T-helper 1 cell treated with Interleukin-12 subunit alpha and Interleukin-12 subunit beta and Interleukin-4 antibody, amounts not matched to agents 30 μg/mL and 1 μg/mL, for 36 hours (primary cell): ENCODE data around the gene AGBL5.
A peak's percentile ranks its signal among the peaks of the same experiment; 100 is the strongest.
"Not testable (repeated sequence)": the region's sequence is repeated elsewhere in the genome, so short reads cannot be mapped to it uniquely, and the experiment has no call there.

Experiments used
- H3K27ac Mint-ChIP-seq: one replicate; pipeline ENCODE4 v1.8.0; 2021; ENCODE audit warnings: mild to moderate bottlenecking, mixed read lengths
- H3K27me3 Mint-ChIP-seq: one replicate; pipeline ENCODE4 v1.8.0; 2021; ENCODE audit warnings: low read depth, mixed read lengths
- H3K36me3 Mint-ChIP-seq: one replicate; pipeline ENCODE4 v1.8.0; 2021; ENCODE audit warnings: low read depth, mixed read lengths
- H3K4me1 Mint-ChIP-seq: one replicate; pipeline ENCODE4 v1.8.0; 2021; ENCODE audit warnings: low read depth, mixed read lengths
- H3K4me3 Mint-ChIP-seq: one replicate; pipeline ENCODE4 v1.8.0; 2021; ENCODE audit warnings: mild to moderate bottlenecking, moderate library complexity, mixed read lengths
- H3K9me3 Mint-ChIP-seq: one replicate; pipeline ENCODE4 v1.8.0; 2021; ENCODE audit warnings: mixed read lengths

Gene AGBL5

DNA sequence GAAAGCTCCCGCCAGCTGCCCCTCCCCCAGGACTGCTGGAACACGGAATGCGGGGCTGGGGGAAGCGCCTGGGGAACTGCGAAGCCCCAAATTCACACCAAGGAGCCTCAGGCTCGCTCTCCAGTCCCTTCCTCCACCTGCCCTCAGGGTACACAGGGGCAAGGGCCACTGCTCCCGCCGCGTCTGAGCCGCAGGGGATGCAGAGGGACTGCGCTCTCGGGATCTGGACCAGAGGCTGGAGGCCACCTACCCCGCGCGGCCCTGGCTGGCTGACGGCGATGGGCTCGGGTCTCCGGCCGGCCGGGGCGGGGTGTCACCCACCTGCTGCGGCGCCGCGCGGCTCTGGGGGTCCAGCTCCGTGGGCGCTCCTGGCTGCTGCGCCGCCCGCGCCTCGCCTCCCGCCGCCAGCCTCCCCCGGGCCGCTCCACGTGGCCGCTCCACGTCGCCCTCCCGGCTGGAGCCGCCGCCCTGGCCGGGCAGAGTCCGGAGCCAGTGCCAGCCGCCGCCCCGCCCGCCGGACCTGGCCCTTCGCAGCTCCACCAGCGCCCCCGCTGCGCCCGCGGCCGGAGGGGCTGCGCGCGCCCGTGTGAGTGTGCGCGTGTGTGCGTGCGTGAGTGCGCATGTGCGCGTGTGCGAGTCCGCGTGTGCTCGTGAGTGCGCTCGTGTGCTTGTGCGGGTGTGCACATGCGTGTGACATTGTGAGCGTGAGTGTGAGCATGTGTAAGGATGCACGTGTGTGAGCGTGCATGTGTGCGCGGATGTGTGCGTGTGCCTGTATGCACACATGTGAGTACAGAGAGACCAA is 67.3 kb downstream of the AGBL5 start, which contains the start of gene CGREF1:
Gene CGREF1, minus strand, starts transcription at position 604 of the 805 bp plus-strand sequence. CDS start 14,762 bp downstream, outside the sequence.
- Mint-ChIP-seq H3K9me3 (no peaks in the 10 kb centered on the region), H3K4me1 (peaks cover 9% of the 10 kb centered on the region), H3K27me3 (peaks cover 62% of the 10 kb centered on the region), H3K36me3 (no peaks in the 10 kb centered on the region), H3K4me3 (peak within 1 kb of the TSS; percentile 67), H3K27ac (no peak within 1 kb of the TSS)

DNA sequence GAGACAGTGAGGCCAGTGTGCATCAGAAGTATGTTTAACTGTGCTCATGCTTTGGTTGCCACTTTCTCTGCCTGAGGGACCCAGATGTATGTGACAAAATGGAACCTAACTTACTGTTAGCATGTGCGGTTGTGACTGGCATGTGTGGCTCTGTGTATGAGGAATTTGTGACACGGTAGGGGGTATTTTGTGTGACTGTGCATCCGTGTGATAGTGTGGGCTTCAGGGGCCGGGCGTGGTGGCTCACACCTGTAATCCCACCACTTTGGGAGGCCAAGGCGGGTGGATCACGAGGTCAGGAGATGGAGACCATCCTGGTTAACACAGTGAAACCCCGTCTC is 67.8 kb downstream of the AGBL5 start:
- not testable (repeated sequence) for H3K36me3 Mint-ChIP-seq, H3K27ac Mint-ChIP-seq, H3K9me3 Mint-ChIP-seq
- Mint-ChIP-seq H3K27me3 (peaks cover 60% of the 10 kb centered on the region), H3K4me3 (peak overlapping the region; percentile 67), H3K4me1 (peaks cover 11% of the 10 kb centered on the region)
